HepG2 (cell line): ENCODE results near the gene RIT2. TPM values are rescaled to one million over a fixed set of nuclear protein-coding genes. Genes with fewer than 3 reads are reported as not detected.

ENCODE experiments used
- ATAC-seq: fragments of 200-7000 bp; cut with Tn5 transposase; 3 replicates; pipeline ENCODE4 v1.9.1; 2020; ENCODE audit warnings: mild to moderate bottlenecking, moderate library complexity
- BruUV-seq: library from RNA; stranded (reverse); fragments of 400-500 nt; replicated peaks from 2 replicates; lab custom pipeline; 2021; lab: Mats Ljungman, UMichigan
- CTCF ChIA-PET: fragments of 300-600 bp; formaldehyde crosslinking; extraction: SDS; loops from one replicate; lab custom pipeline; 2021; ENCODE audit warnings: low total read pairs, inconsistent platforms, low intra/inter-chr PET ratio; lab: Yijun Ruan, JAX
- POLR2A ChIA-PET: fragments of 350-600 bp; sonication (Branson Sonifier 250); formaldehyde crosslinking; loops from one replicate; lab custom pipeline; 2020; ENCODE audit warnings: antibody characterized with exemption, inconsistent platforms; lab: Yijun Ruan, JAX
- DNase-seq: peaks from one replicate; pipeline ENCODE4 v3.0.0-alpha.2; 2015; ENCODE audit warnings: low spot score
- FAIRE-seq: peaks from 3 replicates; lab custom pipeline; 2011; peaks lifted over from hg19 to GRCh38; lab: Jason Lieb, UNC
- H2AFZ ChIP-seq: one replicate; pipeline ENCODE4 v1.6.1; 2011; ENCODE audit warnings: low read length, inconsistent platforms
- H3K27ac ChIP-seq: fragments of 300-600 bp; 3 replicates; pipeline ENCODE4 v1.8.0; 2011; ENCODE audit warnings: mixed run types, mild to moderate bottlenecking, mixed read lengths, low read length, inconsistent platforms; ENCODE audit not compliant: insufficient read depth; ENCODE audit errors: extremely low read length
- H3K27me3 ChIP-seq, 2 experiments: fragments of 200-600 bp in 1 of 2; 2 replicates in 1 of 2; 3 replicates in 1 of 2; pipeline versions ENCODE4 v1.6.0 to v1.8.0; 2011; ENCODE audit warnings: low read length in 2 of 2, mild to moderate bottlenecking in 2 of 2, moderate library complexity in 2 of 2, inconsistent platforms in 1 of 2; ENCODE audit not compliant: insufficient read depth in 2 of 2, control insufficient read depth in 1 of 2
- H3K36me3 ChIP-seq, 2 experiments: fragments of 200-600 bp in 1 of 2; replicated peaks in 1 of 2; 2 replicates in 1 of 2; 3 replicates in 1 of 2; pipeline versions ENCODE4 v1.5.1 to v1.8.0; 2011; ENCODE audit warnings: low read length in 2 of 2, inconsistent platforms in 1 of 2; ENCODE audit not compliant: insufficient read depth in 2 of 2, control insufficient read depth in 1 of 2
- H3K4me1 ChIP-seq: 2 replicates; pipeline ENCODE4 v1.5.1; 2012; ENCODE audit warnings: low read length, inconsistent platforms; ENCODE audit not compliant: insufficient read depth
- H3K4me2 ChIP-seq: 2 replicates; pipeline ENCODE4 v1.6.0; 2011; ENCODE audit warnings: low read depth, low read length, inconsistent platforms
- H3K4me3 ChIP-seq, 3 experiments: fragments of 200-600 bp in 1 of 3; sonication (generic), shearing (Covaris generic) in 1 of 3; replicated peaks in 1 of 3; 2 replicates each; pipeline ENCODE4 v1.5.1; 2011 to 2016; ENCODE audit warnings: low read length in 3 of 3, inconsistent platforms in 2 of 3, low read depth in 2 of 3, mild to moderate bottlenecking in 2 of 3, control low read depth in 1 of 3, mixed read lengths in 1 of 3; ENCODE audit not compliant: insufficient read depth in 1 of 3
- H3K79me2 ChIP-seq: one replicate; pipeline ENCODE4 v1.6.1; 2011; ENCODE audit warnings: low read length, inconsistent platforms; ENCODE audit not compliant: insufficient read depth
- H3K9ac ChIP-seq: 2 replicates; pipeline ENCODE4 v1.6.0; 2011; ENCODE audit warnings: mild to moderate bottlenecking, low read depth, low read length, inconsistent platforms; ENCODE audit not compliant: insufficient read depth
- H3K9me3 ChIP-seq: 2 replicates; pipeline ENCODE4 v1.5.1; 2012; ENCODE audit warnings: mild to moderate bottlenecking, low read length
- H4K20me1 ChIP-seq: 2 replicates; pipeline ENCODE4 v1.6.0; 2011; ENCODE audit warnings: inconsistent platforms, mild to moderate bottlenecking, low read length, moderate library complexity; ENCODE audit not compliant: insufficient read depth
- BCLAF1 ChIP-seq: fragments of 450-650 bp; IDR thresholded peaks from 2 replicates; pipeline ENCODE4 v1.6.1; 2017; ENCODE audit warnings: mild to moderate bottlenecking
- NFE2 ChIP-seq: sonication (generic); formaldehyde crosslinking; IDR thresholded peaks from 2 replicates; pipeline ENCODE4 v1.4.0; 2020; ENCODE audit warnings: missing genetic modification reagents
- NFIB ChIP-seq: sonication (generic); formaldehyde crosslinking; IDR thresholded peaks from 2 replicates; pipeline ENCODE4 v1.9.0; 2021; ENCODE audit warnings: missing genetic modification reagents, mild to moderate bottlenecking, borderline replicate concordance
- SETDB1 ChIP-seq: sonication (generic); formaldehyde crosslinking; IDR thresholded peaks from 2 replicates; pipeline ENCODE4 v1.5.1; 2020; ENCODE audit warnings: missing genetic modification reagents, mild to moderate bottlenecking, borderline replicate concordance
- SMYD3 ChIP-seq: sonication (generic); formaldehyde crosslinking; IDR thresholded peaks from 2 replicates; pipeline ENCODE4 v1.8.1; 2023; ENCODE audit warnings: mild to moderate bottlenecking, missing genetic modification reagents
- ZMYM3 ChIP-seq: sonication (generic); formaldehyde crosslinking; IDR thresholded peaks from 2 replicates; pipeline ENCODE4 v1.5.1; 2020; ENCODE audit warnings: mild to moderate bottlenecking, missing genetic modification reagents
- ZNF24 ChIP-seq: fragments of 450-650 bp; IDR thresholded peaks from 2 replicates; pipeline ENCODE4 v1.6.1; 2017; ENCODE audit warnings: antibody characterized with exemption, mild to moderate bottlenecking
- ZNF3 ChIP-seq: IDR thresholded peaks from 2 replicates; pipeline ENCODE4 v1.7.0; 2017; ENCODE audit warnings: inconsistent platforms
- ZNF354B ChIP-seq: sonication (generic); formaldehyde crosslinking; IDR thresholded peaks from 2 replicates; pipeline ENCODE4 v1.8.0; 2022; ENCODE audit warnings: mild to moderate bottlenecking, missing genetic modification reagents
- ZNF615 ChIP-seq: sonication (generic); formaldehyde crosslinking; IDR thresholded peaks from 2 replicates; pipeline ENCODE4 v1.5.0; 2020; ENCODE audit warnings: mild to moderate bottlenecking, missing genetic modification reagents, borderline replicate concordance
- ZNF674 ChIP-seq: sonication (generic); formaldehyde crosslinking; IDR thresholded peaks from 2 replicates; pipeline ENCODE4 v1.5.0; 2020; ENCODE audit warnings: low read depth, mild to moderate bottlenecking, missing genetic modification reagents
- ZNF703 ChIP-seq: sonication (generic); formaldehyde crosslinking; IDR thresholded peaks from 2 replicates; pipeline ENCODE4 v1.5.1; 2020; ENCODE audit warnings: missing genetic modification reagents, mild to moderate bottlenecking, moderate library complexity, borderline replicate concordance
- ZSCAN29 ChIP-seq: sonication (generic); formaldehyde crosslinking; conservative IDR thresholded peaks from 2 replicates; pipeline ENCODE4 v1.4.0; 2020; ENCODE audit warnings: mild to moderate bottlenecking, missing genetic modification reagents
- WGBS: methylation state at CpG from one replicate; pipeline ENCODE4 v1.1.6; 2017; ENCODE audit warnings: low lambda C conversion rate; 5-methylcytosine and 5-hydroxymethylcytosine counted together
- in situ Hi-C: cut with HindIII; loops from 2 replicates; pipeline ENCODE4 v1.10.0; 2017; ENCODE audit warnings: low pct_unique_long_range_greater_than_20kb; ENCODE audit not compliant: extremely low pct_ligation_motif_present
- intact Hi-C: fragments of 100-400 bp; cut with micrococcal nuclease; formaldehyde crosslinking; loops from one replicate; pipeline ENCODE4 v1.10.0; 2022; ENCODE audit not compliant: unreplicated experiment
- polyA plus RNA-seq, 8 experiments: library from polyadenylated mRNA; depleted of rRNA in 3 of 8; stranded (reverse) in 7 of 8; unstranded in 1 of 8; fragments of >200 nt; fragmentation: Illumina TruSeq in 4 of 8; extraction: Trizol in 4 of 8; gene quantifications; 2 replicates each; pipeline versions ENCODE4 v1.2.1 to v1.2.3, GENCODE V29; 2011 to 2016; ENCODE audit warnings: low read depth in 4 of 8, missing spikeins in 1 of 8, mixed read lengths in 1 of 8; ENCODE audit not compliant: insufficient read depth in 1 of 8
- total RNA-seq, 5 experiments: library from RNA; depleted of rRNA; stranded (reverse); fragments of >200 nt; fragmentation: Illumina TruSeq; extraction: Trizol; gene quantifications; 2 replicates each; pipeline ENCODE4 v1.2.3, GENCODE V29; 2016; ENCODE audit warnings: low read depth in 1 of 5
- TF ChIP-seq, protein P1 (sequence below): sonication (generic); formaldehyde crosslinking; IDR thresholded peaks from 2 replicates; pipeline ENCODE4 v1.4.0; 2020; ENCODE audit warnings: missing genetic modification reagents

The RIT2 gene
- total and polyA plus RNA-seq, 2 of the 13 experiments (the other 11 are each of a cell fraction or from before 2014, with no cell fraction given): not detected

DNA sequence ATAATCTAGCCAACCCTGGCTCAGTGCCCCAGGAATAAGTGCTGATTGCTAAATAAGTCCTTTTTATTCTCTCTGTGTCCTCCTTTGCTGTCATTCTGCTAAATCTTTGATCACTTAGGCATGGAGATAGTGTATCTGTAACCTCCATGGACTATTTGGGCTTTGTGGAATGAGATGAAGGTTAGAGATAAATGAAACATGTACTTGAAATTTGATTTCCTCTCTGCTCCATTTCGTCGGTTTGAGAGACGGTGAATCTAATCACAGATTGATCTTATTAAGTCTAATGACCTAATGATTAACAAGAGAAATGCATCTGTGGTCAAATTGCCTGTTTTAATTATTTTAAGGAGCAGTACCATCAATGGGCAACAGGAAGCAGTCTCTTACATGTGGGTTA lies 159.2 kb downstream of the RIT2 start:
- no peaks in the 10 kb centered on the region for H3K79me2 ChIP-seq
- in situ Hi-C loops: no loop called here
- no peak overlapping the region for H3K4me3 ChIP-seq
- no peak for ATAC-seq
- TF ChIP-seq ZNF615: no peak
- TF ChIP-seq BCLAF1: no peak
- TF ChIP-seq SETDB1 (CRISPR knock-in tag): no peak
- TF ChIP-seq, all 625 proteins: peak for 0
- DNase-seq (no peak), FAIRE-seq (no peak)
- BruUV-seq: no TSS peak
- intact Hi-C loops: no loop called here
- H3K27ac ChIP-seq: no peak overlapping the region
- no peak overlapping the region for H3K4me2 ChIP-seq
- H3K9ac ChIP-seq: no peak overlapping the region
- H3K27me3 ChIP-seq: no peaks in the 10 kb centered on the region
- H2AFZ ChIP-seq: no peak overlapping the region
- ChIA-PET POLR2A (no interaction called here), CTCF (no interaction called here)
- no peaks in the 10 kb centered on the region for H3K9me3 ChIP-seq
- H3K36me3 ChIP-seq: no peaks in the 10 kb centered on the region
- no peaks in the 10 kb centered on the region for H3K4me1 ChIP-seq
- 2% methylated on average over 3 of the region's 3 CpGs for WGBS
- H4K20me1 ChIP-seq: no peaks in the 10 kb centered on the region

- H3K4me3 ChIP-seq: no peak overlapping the region
- no peak for FAIRE-seq
- 0% methylated on average over 1 of the region's 1 CpG for WGBS
- H3K4me1 ChIP-seq: no peaks in the 10 kb centered on the region
- no peaks in the 10 kb centered on the region for H4K20me1 ChIP-seq
- H3K27ac ChIP-seq: no peak overlapping the region
- H3K36me3 ChIP-seq: no peaks in the 10 kb centered on the region
- in situ Hi-C loops: no loop called here
- ATAC-seq: no peak
- H3K9ac ChIP-seq: no peak overlapping the region
- H3K79me2 ChIP-seq: no peaks in the 10 kb centered on the region
- DNase-seq: no peak
- no peaks in the 10 kb centered on the region for H3K9me3 ChIP-seq
- H3K4me2 ChIP-seq: no peak overlapping the region
- H2AFZ ChIP-seq: no peak overlapping the region
- intact Hi-C loops: no loop called here
- no peaks in the 10 kb centered on the region for H3K27me3 ChIP-seq
- TF ChIP-seq ZNF354B (CRISPR knock-in tag): no peak
- TF ChIP-seq ZSCAN29: no peak
- TF ChIP-seq ZNF674 (CRISPR knock-in tag): no peak
- TF ChIP-seq NFIB (CRISPR knock-in tag): no peak
- TF ChIP-seq SMYD3 (CRISPR knock-in tag): no peak
- no peak for TF ChIP-seq ZMYM3 (CRISPR knock-in tag)
- TF ChIP-seq NFE2 (CRISPR knock-in tag): no peak
- no peak for TF ChIP-seq ZNF703
- no peak for TF ChIP-seq ZNF3
- TF ChIP-seq, protein P1, sequence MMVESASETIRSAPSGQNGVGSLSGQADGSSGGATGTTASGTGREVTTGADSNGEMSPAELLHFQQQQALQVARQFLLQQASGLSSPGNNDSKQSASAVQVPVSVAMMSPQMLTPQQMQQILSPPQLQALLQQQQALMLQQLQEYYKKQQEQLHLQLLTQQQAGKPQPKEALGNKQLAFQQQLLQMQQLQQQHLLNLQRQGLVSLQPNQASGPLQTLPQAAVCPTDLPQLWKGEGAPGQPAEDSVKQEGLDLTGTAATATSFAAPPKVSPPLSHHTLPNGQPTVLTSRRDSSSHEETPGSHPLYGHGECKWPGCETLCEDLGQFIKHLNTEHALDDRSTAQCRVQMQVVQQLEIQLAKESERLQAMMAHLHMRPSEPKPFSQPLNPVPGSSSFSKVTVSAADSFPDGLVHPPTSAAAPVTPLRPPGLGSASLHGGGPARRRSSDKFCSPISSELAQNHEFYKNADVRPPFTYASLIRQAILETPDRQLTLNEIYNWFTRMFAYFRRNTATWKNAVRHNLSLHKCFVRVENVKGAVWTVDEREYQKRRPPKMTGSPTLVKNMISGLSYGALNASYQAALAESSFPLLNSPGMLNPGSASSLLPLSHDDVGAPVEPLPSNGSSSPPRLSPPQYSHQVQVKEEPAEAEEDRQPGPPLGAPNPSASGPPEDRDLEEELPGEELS: no peak
- no peak for TF ChIP-seq ZNF24
- CTCF ChIA-PET: no interaction called here
- no TSS peak for BruUV-seq
- POLR2A ChIA-PET: no interaction called here
These were observed 160.6 kb downstream of the RIT2 start for GRCh38 chr18:42954887-42955286.
